Neural cell (in vitro differentiated cells): ENCODE results near the gene OCSTAMP. TPM values are rescaled to one million over a fixed set of nuclear protein-coding genes. Genes with fewer than 3 reads are reported as not detected.

Experiments used
- H2AFZ ChIP-seq: fragments of 200-600, 300-800 bp; sonication (generic), shearing (Covaris generic); 2 replicates; pipeline ENCODE4 v1.6.0; 2014; ENCODE audit warnings: low read depth, mild to moderate bottlenecking, antibody characterized with exemption, low read length, moderate library complexity
- H3F3A ChIP-seq: fragments of 200-600 bp; shearing (Covaris generic); 2 replicates; pipeline ENCODE4 v1.6.1; 2016; ENCODE audit warnings: mild to moderate bottlenecking, moderate library complexity, mixed read lengths, antibody characterized with exemption, low read length; ENCODE audit not compliant: insufficient read depth, poor library complexity, severe bottlenecking
- H3K27ac ChIP-seq: fragments of 200-600, 300-800 bp; sonication (generic), shearing (Covaris generic); 2 replicates; pipeline ENCODE4 v1.5.1; 2014; ENCODE audit warnings: mild to moderate bottlenecking, low read length, moderate library complexity
- H3K27me3 ChIP-seq: fragments of 300-800, 200-600 bp; sonication (generic), shearing (Covaris generic); 2 replicates; pipeline ENCODE4 v1.6.0; 2014; ENCODE audit warnings: mild to moderate bottlenecking, low read depth, low read length, moderate library complexity; ENCODE audit not compliant: insufficient read depth
- H3K36me3 ChIP-seq: fragments of 300-800, 200-600 bp; sonication (generic), shearing (Covaris generic); 2 replicates; pipeline ENCODE4 v1.5.1; 2014; ENCODE audit warnings: mild to moderate bottlenecking, antibody characterized with exemption, low read length, moderate library complexity; ENCODE audit not compliant: insufficient read depth
- H3K4me2 ChIP-seq: fragments of 300-800, 200-600 bp; sonication (generic), shearing (Covaris generic); 2 replicates; pipeline ENCODE4 v1.6.0; 2014; ENCODE audit warnings: mild to moderate bottlenecking, low read length
- H3K4me3 ChIP-seq: fragments of 300-800, 200-600 bp; sonication (generic), shearing (Covaris generic); 2 replicates; pipeline ENCODE4 v1.5.1; 2014; ENCODE audit warnings: mild to moderate bottlenecking, low read length, moderate library complexity
- H3K79me2 ChIP-seq: fragments of 200-600 bp; shearing (Covaris generic); replicated peaks from 2 replicates; pipeline ENCODE4 v1.6.0; 2014; ENCODE audit warnings: mild to moderate bottlenecking, low read length, moderate library complexity; ENCODE audit not compliant: insufficient read depth
- H3K9ac ChIP-seq: fragments of 300-800, 200-600 bp; sonication (generic), shearing (Covaris generic); 2 replicates; pipeline ENCODE4 v1.6.1; 2016; ENCODE audit warnings: mild to moderate bottlenecking, low read length, mixed read lengths
- H3K9me2 ChIP-seq: fragments of 200-600 bp; shearing (Covaris generic); 2 replicates; pipeline ENCODE4 v1.6.1; 2016; ENCODE audit warnings: mild to moderate bottlenecking, low read length, mixed read lengths; ENCODE audit not compliant: insufficient read depth
- H3K9me3 ChIP-seq: fragments of 200-600, 300-800 bp; sonication (generic), shearing (Covaris generic); 2 replicates; pipeline ENCODE4 v1.6.1; 2016; ENCODE audit warnings: mild to moderate bottlenecking, mixed run types, low read length, moderate library complexity, mixed read lengths
- H4K20me1 ChIP-seq: fragments of 200-600 bp; shearing (Covaris generic); 2 replicates; pipeline ENCODE4 v1.6.1; 2016; ENCODE audit warnings: mild to moderate bottlenecking, mixed run types; ENCODE audit not compliant: insufficient read depth
- EP300 ChIP-seq: fragments of 450-650 bp; conservative IDR thresholded peaks from 2 replicates; pipeline ENCODE4 v1.6.1; 2014; ENCODE audit warnings: antibody characterized with exemption, mild to moderate bottlenecking, moderate library complexity; ENCODE audit not compliant: poor library complexity, severe bottlenecking
- EZH2 ChIP-seq: fragments of 200-600, 300-800 bp; shearing (Covaris generic), sonication (generic); IDR thresholded peaks from 2 replicates; pipeline ENCODE4 v1.6.1; 2014; ENCODE audit warnings: antibody characterized with exemption, low read length, borderline replicate concordance, mild to moderate bottlenecking; ENCODE audit not compliant: insufficient read depth, poor library complexity, severe bottlenecking
- MXI1 ChIP-seq: fragments of 450-650 bp; conservative IDR thresholded peaks from 2 replicates; pipeline ENCODE4 v1.6.1; 2014; ENCODE audit warnings: antibody characterized with exemption, mild to moderate bottlenecking; ENCODE audit not compliant: poor library complexity, severe bottlenecking
- POLR2AphosphoS5 ChIP-seq: IDR thresholded peaks from 2 replicates; pipeline ENCODE4 v1.6.1; 2012
- RAD21 ChIP-seq: fragments of 450-650 bp; conservative IDR thresholded peaks from 2 replicates; pipeline ENCODE4 v1.6.1; 2014; ENCODE audit warnings: antibody characterized with exemption, mild to moderate bottlenecking, moderate library complexity
- SMC3 ChIP-seq: fragments of 450-650 bp; conservative IDR thresholded peaks from 2 replicates; pipeline ENCODE4 v1.6.1; 2014; ENCODE audit warnings: antibody characterized with exemption, mild to moderate bottlenecking, moderate library complexity; ENCODE audit not compliant: poor library complexity
- TAF1 ChIP-seq: IDR thresholded peaks from 2 replicates; pipeline ENCODE4 v1.6.1; 2012; ENCODE audit warnings: low read depth
- polyA plus RNA-seq: library from polyadenylated mRNA; depleted of rRNA; stranded (reverse); fragments of >200 nt; gene quantifications from 2 replicates; pipeline ENCODE4 v1.2.3, GENCODE V29; 2014
- TF ChIP-seq, protein P1 (sequence below): fragments of 450-650 bp; IDR thresholded peaks from 2 replicates; pipeline ENCODE4 v1.5.1; 2014; ENCODE audit warnings: antibody characterized with exemption, mild to moderate bottlenecking, moderate library complexity; ENCODE audit not compliant: poor library complexity, severe bottlenecking
- TF ChIP-seq, protein P2 (sequence below): IDR thresholded peaks from 2 replicates; pipeline ENCODE4 v1.6.1; 2012; ENCODE audit warnings: borderline replicate concordance

Gene OCSTAMP
- polyA plus RNA-seq, 1 donor from 2014 or later, result not detected

GRCh38 chr20:46519471-46520068, 30.9 kb downstream of the OCSTAMP start:
- Histone ChIP-seq H2AFZ (no peak overlapping the region), H3K4me3 (no peak overlapping the region), H3F3A (no peaks in the 10 kb centered on the region), H3K4me2 (no peak overlapping the region), H3K9me3 (no peaks in the 10 kb centered on the region), H3K27ac (no peak overlapping the region), H4K20me1 (no peaks in the 10 kb centered on the region), H3K9ac (no peak overlapping the region), H3K27me3 (no peaks in the 10 kb centered on the region), H3K9me2 (no peaks in the 10 kb centered on the region), H3K36me3 (no peaks in the 10 kb centered on the region), H3K79me2 (no peaks in the 10 kb centered on the region)
- TF ChIP-seq, protein P1, sequence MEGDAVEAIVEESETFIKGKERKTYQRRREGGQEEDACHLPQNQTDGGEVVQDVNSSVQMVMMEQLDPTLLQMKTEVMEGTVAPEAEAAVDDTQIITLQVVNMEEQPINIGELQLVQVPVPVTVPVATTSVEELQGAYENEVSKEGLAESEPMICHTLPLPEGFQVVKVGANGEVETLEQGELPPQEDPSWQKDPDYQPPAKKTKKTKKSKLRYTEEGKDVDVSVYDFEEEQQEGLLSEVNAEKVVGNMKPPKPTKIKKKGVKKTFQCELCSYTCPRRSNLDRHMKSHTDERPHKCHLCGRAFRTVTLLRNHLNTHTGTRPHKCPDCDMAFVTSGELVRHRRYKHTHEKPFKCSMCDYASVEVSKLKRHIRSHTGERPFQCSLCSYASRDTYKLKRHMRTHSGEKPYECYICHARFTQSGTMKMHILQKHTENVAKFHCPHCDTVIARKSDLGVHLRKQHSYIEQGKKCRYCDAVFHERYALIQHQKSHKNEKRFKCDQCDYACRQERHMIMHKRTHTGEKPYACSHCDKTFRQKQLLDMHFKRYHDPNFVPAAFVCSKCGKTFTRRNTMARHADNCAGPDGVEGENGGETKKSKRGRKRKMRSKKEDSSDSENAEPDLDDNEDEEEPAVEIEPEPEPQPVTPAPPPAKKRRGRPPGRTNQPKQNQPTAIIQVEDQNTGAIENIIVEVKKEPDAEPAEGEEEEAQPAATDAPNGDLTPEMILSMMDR, result no peak
- TF ChIP-seq TAF1 (no peak), POLR2AphosphoS5 (no peak), MXI1 (no peak), EZH2 (no peak), EP300 (no peak), SMC3 (no peak), RAD21 (no peak)
- TF ChIP-seq, protein P2, sequence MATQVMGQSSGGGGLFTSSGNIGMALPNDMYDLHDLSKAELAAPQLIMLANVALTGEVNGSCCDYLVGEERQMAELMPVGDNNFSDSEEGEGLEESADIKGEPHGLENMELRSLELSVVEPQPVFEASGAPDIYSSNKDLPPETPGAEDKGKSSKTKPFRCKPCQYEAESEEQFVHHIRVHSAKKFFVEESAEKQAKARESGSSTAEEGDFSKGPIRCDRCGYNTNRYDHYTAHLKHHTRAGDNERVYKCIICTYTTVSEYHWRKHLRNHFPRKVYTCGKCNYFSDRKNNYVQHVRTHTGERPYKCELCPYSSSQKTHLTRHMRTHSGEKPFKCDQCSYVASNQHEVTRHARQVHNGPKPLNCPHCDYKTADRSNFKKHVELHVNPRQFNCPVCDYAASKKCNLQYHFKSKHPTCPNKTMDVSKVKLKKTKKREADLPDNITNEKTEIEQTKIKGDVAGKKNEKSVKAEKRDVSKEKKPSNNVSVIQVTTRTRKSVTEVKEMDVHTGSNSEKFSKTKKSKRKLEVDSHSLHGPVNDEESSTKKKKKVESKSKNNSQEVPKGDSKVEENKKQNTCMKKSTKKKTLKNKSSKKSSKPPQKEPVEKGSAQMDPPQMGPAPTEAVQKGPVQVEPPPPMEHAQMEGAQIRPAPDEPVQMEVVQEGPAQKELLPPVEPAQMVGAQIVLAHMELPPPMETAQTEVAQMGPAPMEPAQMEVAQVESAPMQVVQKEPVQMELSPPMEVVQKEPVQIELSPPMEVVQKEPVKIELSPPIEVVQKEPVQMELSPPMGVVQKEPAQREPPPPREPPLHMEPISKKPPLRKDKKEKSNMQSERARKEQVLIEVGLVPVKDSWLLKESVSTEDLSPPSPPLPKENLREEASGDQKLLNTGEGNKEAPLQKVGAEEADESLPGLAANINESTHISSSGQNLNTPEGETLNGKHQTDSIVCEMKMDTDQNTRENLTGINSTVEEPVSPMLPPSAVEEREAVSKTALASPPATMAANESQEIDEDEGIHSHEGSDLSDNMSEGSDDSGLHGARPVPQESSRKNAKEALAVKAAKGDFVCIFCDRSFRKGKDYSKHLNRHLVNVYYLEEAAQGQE, result no peak

GRCh38 chr20:46512943-46513844, 37.3 kb downstream of the OCSTAMP start, which contains the start of gene ZNF334:
Gene ZNF334, minus strand, starts transcription at chr20:46513559. Its CDS starts 1,457 bp downstream, at chr20:46512102.
- Histone ChIP-seq H3F3A (no peaks in the 10 kb centered on the region), H3K27ac (peak within 1 kb of the TSS; percentile 56)
- TF ChIP-seq TAF1 (peak; percentile 60), MXI1 (peak; percentile 66), POLR2AphosphoS5 (peak; percentile 91), SMC3 (no peak)

More at GRCh38 chr20:46512943-46513844, 37.3 kb downstream of the OCSTAMP start, which contains the start of gene ZNF334:
- no peaks in the 10 kb centered on the region for H4K20me1 ChIP-seq
- H3K4me2 ChIP-seq, result peak within 1 kb of the TSS; percentile 52
- no peaks in the 10 kb centered on the region for H3K9me3 ChIP-seq
- H3K36me3 ChIP-seq, result no peaks in the 10 kb centered on the region
- peak within 1 kb of the TSS; percentile 66 for H2AFZ ChIP-seq
- H3K9me2 ChIP-seq, result no peaks in the 10 kb centered on the region
- peak within 1 kb of the TSS; percentile 71 for H3K9ac ChIP-seq
- H3K27me3 ChIP-seq, result no peaks in the 10 kb centered on the region
- H3K4me3 ChIP-seq, result peak within 1 kb of the TSS; percentile 80
- no peaks in the 10 kb centered on the region for H3K79me2 ChIP-seq
